ENCODE results near the gene OR2G6. TPM values are rescaled to one million over a fixed set of nuclear protein-coding genes. Genes with fewer than 3 reads are reported as not detected.
"Not testable (repeated sequence)": the region's sequence is repeated elsewhere in the genome, so short reads cannot be mapped to it uniquely, and the experiment has no call there.

Gene OR2G6
- not detected in 2 replicates for total RNA-seq

GRCh38 chr1:248507773-248508172, at the start of gene OR2G6:
OR2G6 (plus strand) TSS chr1:248508073; CDS start chr1:248521647, 13,574 bp downstream.
- not testable (repeated sequence) for H3K4me3 ChIP-seq (ENCODE audit: low read depth, low read length); DNase-seq (ENCODE audit: low read depth)

- not testable (repeated sequence) for DNase-seq (ENCODE audit: low read depth); H3K4me3 ChIP-seq (ENCODE audit: low read depth, low read length)
Measured at GRCh38 chr1:248459117-248459516, 48.8 kb upstream of the OR2G6 start.

GRCh38 chr1:248471154-248471553, 36.7 kb upstream of the OR2G6 start:
- no peak overlapping the region for H3K4me3 ChIP-seq (ENCODE audit: low read depth, low read length)
- no peak for DNase-seq (ENCODE audit: low read depth)
- TF ChIP-seq CTCF (conservative IDR thresholded peaks at IDR 0.05; ENCODE audit: low read depth, low read length), result no peak

GRCh38 chr1:248472111-248472510, 35.8 kb upstream of the OR2G6 start:
- H3K4me3 ChIP-seq (ENCODE audit: low read depth, low read length); DNase-seq (ENCODE audit: low read depth): not testable (repeated sequence)

- DNase-seq (ENCODE audit: low read depth); H3K4me3 ChIP-seq (ENCODE audit: low read depth, low read length): not testable (repeated sequence)
Measured at GRCh38 chr1:248473051-248473450, 34.8 kb upstream of the OR2G6 start, which contains the start of gene OR2T3. OR2T3 (plus strand) TSS chr1:248473351; CDS start chr1:248473351, 0 bp downstream.

- H3K4me3 ChIP-seq (ENCODE audit: low read depth, low read length); DNase-seq (ENCODE audit: low read depth): not testable (repeated sequence)
Measured at GRCh38 chr1:248475660-248476059, 32.2 kb upstream of the OR2G6 start.

- H3K4me3 ChIP-seq (ENCODE audit: low read depth, low read length), result not testable (repeated sequence)
Measured at GRCh38 chr1:248481686-248482579, 25.9 kb upstream of the OR2G6 start.

GRCh38 chr1:248488289-248488688, 19.6 kb upstream of the OR2G6 start, which contains the start of gene OR2T5:
OR2T5 (plus strand) TSS chr1:248488589; CDS start chr1:248488589, 0 bp downstream.
- H3K4me3 ChIP-seq (ENCODE audit: low read depth, low read length); DNase-seq (ENCODE audit: low read depth): not testable (repeated sequence)

More at GRCh38 chr1:248481686-248482579, 25.9 kb upstream of the OR2G6 start:
- DNase-seq (ENCODE audit: low read depth), result not testable (repeated sequence)

- DNase-seq (ENCODE audit: low read depth); H3K4me3 ChIP-seq (ENCODE audit: low read depth, low read length): not testable (repeated sequence)
Measured at GRCh38 chr1:248496661-248497060, 11.2 kb upstream of the OR2G6 start.

GRCh38 chr1:248500305-248501035, 7.4 kb upstream of the OR2G6 start:
- not testable (repeated sequence) for H3K4me3 ChIP-seq (ENCODE audit: low read depth, low read length); DNase-seq (ENCODE audit: low read depth)

- H3K4me3 ChIP-seq (ENCODE audit: low read depth, low read length); DNase-seq (ENCODE audit: low read depth): not testable (repeated sequence)
Measured at GRCh38 chr1:248510217-248510616, 2.3 kb downstream of the OR2G6 start.

- H3K4me3 ChIP-seq (ENCODE audit: low read depth, low read length), result no peak overlapping the region
- TF ChIP-seq CTCF (conservative IDR thresholded peaks at IDR 0.05; ENCODE audit: low read depth, low read length), result no peak
- no peak for DNase-seq (ENCODE audit: low read depth)
Measured at GRCh38 chr1:248521856-248522255, 14.0 kb downstream of the OR2G6 start.

GRCh38 chr1:248537449-248537848, 29.6 kb downstream of the OR2G6 start:
- DNase-seq (ENCODE audit: low read depth); H3K4me3 ChIP-seq (ENCODE audit: low read depth, low read length): not testable (repeated sequence)

GRCh38 chr1:248547383-248547782, 39.5 kb downstream of the OR2G6 start:
- not testable (repeated sequence) for DNase-seq (ENCODE audit: low read depth); H3K4me3 ChIP-seq (ENCODE audit: low read depth, low read length)

- DNase-seq (ENCODE audit: low read depth), result not testable (repeated sequence)
Measured at GRCh38 chr1:248551027-248551426, 43.2 kb downstream of the OR2G6 start.

GRCh38 chr1:248562672-248563071, 54.8 kb downstream of the OR2G6 start, which contains the start of gene OR2T29:
OR2T29 (minus strand) TSS chr1:248562772; CDS start chr1:248559491, 3,281 bp downstream.
- not testable (repeated sequence) for DNase-seq (ENCODE audit: low read depth); H3K4me3 ChIP-seq (ENCODE audit: low read depth, low read length)

More at GRCh38 chr1:248551027-248551426, 43.2 kb downstream of the OR2G6 start:
- H3K4me3 ChIP-seq (ENCODE audit: low read depth, low read length), result not testable (repeated sequence)

Data from epithelial cell of proximal tubule (primary cell).